ENCODE results near the gene STAB2. TPM values are rescaled to one million over a fixed set of nuclear protein-coding genes. Genes with fewer than 3 reads are reported as not detected.

The STAB2 gene
- polyA plus RNA-seq, 1 donor from 2014 or later, result not detected

DNA sequence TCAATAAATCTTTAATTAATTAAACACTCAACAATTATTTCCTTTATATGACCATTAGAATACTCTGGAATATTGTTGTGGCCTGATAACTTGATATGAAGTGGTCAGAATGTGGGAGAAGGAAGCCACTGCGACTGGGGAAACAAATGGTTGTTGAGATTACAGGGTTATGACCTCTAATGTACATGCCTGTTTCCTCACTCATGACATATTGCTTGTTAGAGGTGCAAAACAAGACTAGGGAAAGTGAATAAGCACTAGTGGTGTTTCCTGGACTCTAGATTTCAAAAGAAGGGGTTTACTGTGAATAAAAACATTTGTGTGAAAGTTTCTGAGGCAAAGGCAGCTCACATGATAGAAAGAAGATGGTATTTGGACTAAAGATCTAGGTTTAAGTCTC is 53.3 kb downstream of the STAB2 start:
- TF ChIP-seq POLR2AphosphoS5 (IDR thresholded peaks at IDR 0.05) (no peak), TAF1 (IDR thresholded peaks at IDR 0.05; ENCODE audit: low read depth) (no peak), SMC3 (conservative IDR thresholded peaks at IDR 0.05; ENCODE audit: poor library complexity) (no peak), MXI1 (conservative IDR thresholded peaks at IDR 0.05; ENCODE audit: poor library complexity, severe bottlenecking) (no peak), RAD21 (conservative IDR thresholded peaks at IDR 0.05) (no peak), EZH2 (IDR thresholded peaks at IDR 0.05; ENCODE audit: borderline replicate concordance, insufficient read depth, low read length, poor library complexity, severe bottlenecking) (no peak), EP300 (conservative IDR thresholded peaks at IDR 0.05; ENCODE audit: poor library complexity, severe bottlenecking) (no peak), REST (IDR thresholded peaks at IDR 0.05; ENCODE audit: borderline replicate concordance) (no peak)
- TF ChIP-seq, protein P1, sequence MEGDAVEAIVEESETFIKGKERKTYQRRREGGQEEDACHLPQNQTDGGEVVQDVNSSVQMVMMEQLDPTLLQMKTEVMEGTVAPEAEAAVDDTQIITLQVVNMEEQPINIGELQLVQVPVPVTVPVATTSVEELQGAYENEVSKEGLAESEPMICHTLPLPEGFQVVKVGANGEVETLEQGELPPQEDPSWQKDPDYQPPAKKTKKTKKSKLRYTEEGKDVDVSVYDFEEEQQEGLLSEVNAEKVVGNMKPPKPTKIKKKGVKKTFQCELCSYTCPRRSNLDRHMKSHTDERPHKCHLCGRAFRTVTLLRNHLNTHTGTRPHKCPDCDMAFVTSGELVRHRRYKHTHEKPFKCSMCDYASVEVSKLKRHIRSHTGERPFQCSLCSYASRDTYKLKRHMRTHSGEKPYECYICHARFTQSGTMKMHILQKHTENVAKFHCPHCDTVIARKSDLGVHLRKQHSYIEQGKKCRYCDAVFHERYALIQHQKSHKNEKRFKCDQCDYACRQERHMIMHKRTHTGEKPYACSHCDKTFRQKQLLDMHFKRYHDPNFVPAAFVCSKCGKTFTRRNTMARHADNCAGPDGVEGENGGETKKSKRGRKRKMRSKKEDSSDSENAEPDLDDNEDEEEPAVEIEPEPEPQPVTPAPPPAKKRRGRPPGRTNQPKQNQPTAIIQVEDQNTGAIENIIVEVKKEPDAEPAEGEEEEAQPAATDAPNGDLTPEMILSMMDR (IDR thresholded peaks at IDR 0.05; ENCODE audit: poor library complexity, severe bottlenecking), result no peak
- no peak overlapping the region for H3K4me3 ChIP-seq (ENCODE audit: low read length)
- H3K9me3 ChIP-seq (ENCODE audit: low read length), result no peaks in the 10 kb centered on the region
- H3K79me2 ChIP-seq (replicated peaks; ENCODE audit: insufficient read depth, low read length), result no peaks in the 10 kb centered on the region
- no peaks in the 10 kb centered on the region for H3K36me3 ChIP-seq (ENCODE audit: insufficient read depth, low read length)
- no peaks in the 10 kb centered on the region for H3K27me3 ChIP-seq (ENCODE audit: insufficient read depth, low read depth, low read length)
- no peak overlapping the region for H2AFZ ChIP-seq (ENCODE audit: low read depth, low read length)
- no peaks in the 10 kb centered on the region for H4K20me1 ChIP-seq (ENCODE audit: insufficient read depth)
- no peak overlapping the region for H3K27ac ChIP-seq (ENCODE audit: low read length)
- H3K4me2 ChIP-seq (ENCODE audit: low read length), result no peak overlapping the region
- H3K9me2 ChIP-seq (ENCODE audit: insufficient read depth, low read length), result no peaks in the 10 kb centered on the region
- H3K9ac ChIP-seq (ENCODE audit: low read length), result no peak overlapping the region
- no peaks in the 10 kb centered on the region for H3F3A ChIP-seq (ENCODE audit: insufficient read depth, low read length, poor library complexity, severe bottlenecking)

GRCh38 chr12:103640831-103641230 is 53.8 kb downstream of the STAB2 start:
- no peak for TF ChIP-seq REST (IDR thresholded peaks at IDR 0.05; ENCODE audit: borderline replicate concordance)
- no peak for TF ChIP-seq RAD21 (conservative IDR thresholded peaks at IDR 0.05)
- TF ChIP-seq, protein P1 (IDR thresholded peaks at IDR 0.05; ENCODE audit: poor library complexity, severe bottlenecking), result no peak
- TF ChIP-seq TAF1 (IDR thresholded peaks at IDR 0.05; ENCODE audit: low read depth), result no peak
- TF ChIP-seq MXI1 (conservative IDR thresholded peaks at IDR 0.05; ENCODE audit: poor library complexity, severe bottlenecking), result no peak
- TF ChIP-seq EZH2 (IDR thresholded peaks at IDR 0.05; ENCODE audit: borderline replicate concordance, insufficient read depth, low read length, poor library complexity, severe bottlenecking), result no peak
- no peak for TF ChIP-seq POLR2AphosphoS5 (IDR thresholded peaks at IDR 0.05)
- TF ChIP-seq EP300 (conservative IDR thresholded peaks at IDR 0.05; ENCODE audit: poor library complexity, severe bottlenecking), result no peak
- TF ChIP-seq SMC3 (conservative IDR thresholded peaks at IDR 0.05; ENCODE audit: poor library complexity), result no peak
- H3K36me3 ChIP-seq (ENCODE audit: insufficient read depth, low read length), result no peaks in the 10 kb centered on the region
- H3K79me2 ChIP-seq (replicated peaks; ENCODE audit: insufficient read depth, low read length), result no peaks in the 10 kb centered on the region
- H3K9me3 ChIP-seq (ENCODE audit: low read length), result no peaks in the 10 kb centered on the region
- H3K4me2 ChIP-seq (ENCODE audit: low read length), result no peak overlapping the region
- H3K27ac ChIP-seq (ENCODE audit: low read length), result no peak overlapping the region
- H3K4me3 ChIP-seq (ENCODE audit: low read length), result no peak overlapping the region
- no peaks in the 10 kb centered on the region for H3K27me3 ChIP-seq (ENCODE audit: insufficient read depth, low read depth, low read length)
- H3F3A ChIP-seq (ENCODE audit: insufficient read depth, low read length, poor library complexity, severe bottlenecking), result no peaks in the 10 kb centered on the region
- no peaks in the 10 kb centered on the region for H4K20me1 ChIP-seq (ENCODE audit: insufficient read depth)
- H3K9me2 ChIP-seq (ENCODE audit: insufficient read depth, low read length), result no peaks in the 10 kb centered on the region
- H2AFZ ChIP-seq (ENCODE audit: low read depth, low read length), result no peak overlapping the region
- H3K9ac ChIP-seq (ENCODE audit: low read length), result no peak overlapping the region

All from neural cell (in vitro differentiated cells).